ENCODE data around the gene NARF.
"Not testable (repeated sequence)": the region's sequence is repeated elsewhere in the genome, so short reads cannot be mapped to it uniquely, and the experiment has no call there.

Gene NARF

GRCh38 chr17:82447876-82448275 lies 10.7 kb upstream of the NARF start:
- no peak for DNase-seq

- no peak for DNase-seq
Observed at GRCh38 chr17:82449131-82449882, 9.2 kb upstream of the NARF start.

DNA sequence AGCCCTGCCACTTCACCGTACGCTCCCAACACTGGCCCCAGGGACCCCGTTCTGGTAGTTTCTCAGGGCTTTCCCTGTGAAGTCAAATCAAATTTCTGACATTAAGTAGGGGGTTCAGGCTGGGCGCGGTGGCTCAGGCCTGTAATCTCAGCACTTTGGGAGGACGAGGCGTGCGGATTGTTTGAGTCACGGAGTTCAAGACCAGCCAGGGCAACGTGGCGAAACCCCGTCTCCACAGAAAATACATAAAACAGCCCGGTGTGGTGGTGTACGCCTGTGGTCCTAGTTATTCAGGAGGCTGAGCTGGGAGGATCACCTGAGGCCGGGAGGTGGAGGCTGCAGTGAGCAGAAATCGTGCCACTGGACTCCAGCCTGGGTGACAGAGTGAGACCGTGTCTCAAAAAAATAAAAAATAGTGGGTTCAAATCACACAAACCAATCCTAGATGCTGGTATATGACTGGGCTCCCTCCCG lies 8.6 kb upstream of the NARF start:
- DNase-seq = no peak

DNA sequence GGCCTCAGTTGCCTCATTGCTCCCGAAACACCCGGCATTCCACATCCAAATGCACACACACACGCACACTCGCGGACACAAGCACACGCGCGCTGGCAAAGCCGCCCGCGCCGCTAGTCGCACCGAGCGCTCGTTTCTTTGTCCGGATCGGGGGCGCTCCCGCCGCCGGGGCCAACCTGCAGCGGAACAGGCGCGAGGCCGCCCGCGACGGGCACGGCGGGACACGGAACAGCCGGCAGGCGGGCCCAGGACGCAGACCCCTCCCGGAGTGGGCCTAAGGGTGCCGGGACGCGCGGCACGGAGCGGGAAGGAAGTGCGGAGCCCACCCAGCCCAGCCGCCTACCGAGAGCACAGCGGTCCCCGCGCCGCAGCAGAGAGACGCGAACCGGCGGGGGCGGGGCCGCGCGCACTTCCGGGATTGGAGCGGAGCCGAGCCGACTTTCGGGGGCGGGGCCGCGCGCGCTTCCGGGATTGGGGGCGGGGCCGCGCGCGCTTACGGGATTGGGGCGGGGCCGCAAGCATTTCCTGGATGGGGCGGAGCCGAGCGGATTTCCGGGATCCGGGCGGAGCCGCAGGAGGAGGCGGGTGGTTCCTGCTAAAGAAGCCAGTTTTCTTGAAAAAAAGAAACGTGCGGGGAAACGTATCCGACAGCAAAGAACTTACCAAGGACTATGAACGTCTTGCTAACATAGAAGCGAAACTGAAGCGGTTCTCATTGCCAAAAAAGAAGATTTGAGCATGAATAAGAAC lies 8.0 kb upstream of the NARF start, which contains the start of gene CYBC1:
Gene CYBC1 (minus strand): TSS at position 396 of the 750 bp plus-strand sequence. CDS start 1,498 bp downstream, outside the sequence.
- DNase-seq = peak; percentile 60

DNA sequence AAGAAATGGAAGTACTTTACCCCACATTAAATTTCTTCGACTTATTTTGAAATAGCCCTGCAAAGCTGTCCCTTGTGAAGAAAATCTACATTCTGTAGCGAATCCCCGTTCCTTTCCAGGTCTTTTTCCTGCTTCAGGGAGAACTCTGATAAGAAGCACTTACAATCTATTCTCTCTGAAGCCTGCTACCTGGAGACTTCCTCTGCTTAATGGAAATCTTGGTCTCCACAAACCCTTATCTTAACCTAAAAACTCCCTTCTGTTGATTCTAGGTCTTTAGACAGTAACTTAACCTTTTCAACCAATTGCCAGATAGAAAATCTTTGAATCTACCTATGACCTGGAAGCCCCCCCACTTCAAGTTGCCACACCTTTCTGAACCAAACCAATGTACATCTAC lies 6.4 kb upstream of the NARF start:
- no peak for DNase-seq

DNA sequence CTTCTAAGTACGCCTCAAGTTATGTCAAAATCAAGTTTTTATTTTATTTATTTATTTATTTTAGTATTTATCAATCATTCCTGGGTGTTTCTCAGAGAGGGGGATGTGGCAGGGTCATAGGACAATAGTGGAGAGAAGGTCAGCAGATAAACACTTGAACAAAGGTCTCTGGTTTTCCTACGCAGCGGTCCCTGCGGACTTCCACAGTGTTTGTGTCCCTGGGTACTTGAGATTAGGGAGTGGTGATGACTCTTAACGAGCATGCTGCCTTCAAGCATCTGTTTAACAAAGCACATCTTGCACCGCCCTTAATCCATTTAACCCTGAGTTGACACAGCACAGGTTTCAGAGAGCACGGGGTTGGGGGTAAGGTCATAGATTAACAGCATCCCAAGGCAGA lies 5.4 kb upstream of the NARF start:
- not testable (repeated sequence) for DNase-seq

GRCh38 chr17:82453706-82454105 lies 4.8 kb upstream of the NARF start:
- DNase-seq = not testable (repeated sequence)

DNA sequence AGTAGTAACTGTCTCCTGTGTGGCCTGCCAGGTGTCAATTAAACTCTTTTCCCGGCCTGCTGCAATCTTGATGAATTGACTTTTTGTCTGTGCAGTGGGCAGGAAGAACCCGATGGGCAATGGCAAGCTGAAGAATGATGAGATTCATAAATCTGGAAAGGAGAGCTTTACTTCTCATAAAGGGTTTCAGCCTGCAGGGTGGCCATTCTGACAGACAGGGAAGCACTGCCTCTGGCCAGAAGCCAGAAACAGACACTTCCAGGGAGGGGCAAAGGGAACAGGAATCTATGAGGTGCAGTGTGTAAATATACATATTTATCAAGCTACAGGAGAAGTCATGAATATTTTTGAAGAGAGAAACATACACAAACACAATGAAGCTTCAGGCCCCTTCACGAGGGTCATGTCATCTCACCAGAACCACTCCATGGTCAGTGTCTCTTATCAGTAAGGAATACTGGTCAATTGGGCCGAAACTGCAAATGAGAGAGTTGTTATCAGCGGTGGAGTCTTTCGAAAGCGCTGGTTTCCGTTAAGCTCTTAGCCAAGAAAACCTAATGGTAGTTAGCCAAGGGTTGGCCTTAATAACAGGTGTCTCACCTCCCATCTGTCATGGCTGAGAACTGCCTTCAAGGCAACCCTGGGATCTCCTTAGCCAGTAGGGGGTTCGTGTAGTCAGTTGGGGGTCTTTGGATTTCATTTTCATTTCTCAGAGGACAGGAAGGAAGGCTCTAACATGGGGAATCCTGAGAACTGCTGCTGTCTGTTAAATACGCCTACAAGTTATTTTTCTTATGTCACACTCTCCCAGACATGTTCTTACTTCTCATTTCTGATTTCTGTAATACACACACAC lies 1.2 kb upstream of the NARF start:
- no peak for DNase-seq

DNA sequence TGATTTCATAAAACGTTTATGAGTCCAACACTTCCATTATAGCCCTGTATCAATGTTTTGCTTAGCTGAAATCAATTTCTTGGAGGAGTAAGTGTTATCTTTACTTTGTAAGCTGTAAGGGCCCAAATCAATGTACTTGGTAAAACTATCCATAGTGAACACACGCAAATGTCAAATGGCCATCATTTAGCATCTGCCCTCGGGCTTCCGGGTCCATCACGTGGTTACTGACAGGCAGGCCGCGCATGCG lies 687 bp upstream of the NARF start:
- DNase-seq = no peak

GRCh38 chr17:82458885-82459424 lies 414 bp downstream of the NARF start:
- DNase-seq = no peak

DNA sequence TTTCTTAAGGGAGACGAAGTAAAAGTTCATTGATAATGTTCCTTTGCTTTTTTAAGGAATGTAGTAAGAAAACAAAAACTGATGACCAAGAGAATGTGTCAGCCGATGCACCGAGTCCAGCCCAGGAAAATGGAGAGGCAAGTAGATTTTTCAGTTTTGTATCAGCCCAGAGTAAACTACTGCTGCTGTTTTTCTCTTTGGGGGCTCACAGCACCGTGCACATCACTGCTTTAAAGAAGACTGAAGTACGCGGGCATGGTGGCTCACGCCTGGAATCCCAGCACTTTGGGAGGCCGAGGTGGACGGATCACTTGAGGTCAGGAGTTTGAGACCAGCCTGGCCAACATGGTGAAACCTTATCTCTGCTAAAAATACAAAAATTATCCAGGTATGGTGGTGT lies 1.4 kb downstream of the NARF start:
- DNase-seq = not testable (repeated sequence)

DNA sequence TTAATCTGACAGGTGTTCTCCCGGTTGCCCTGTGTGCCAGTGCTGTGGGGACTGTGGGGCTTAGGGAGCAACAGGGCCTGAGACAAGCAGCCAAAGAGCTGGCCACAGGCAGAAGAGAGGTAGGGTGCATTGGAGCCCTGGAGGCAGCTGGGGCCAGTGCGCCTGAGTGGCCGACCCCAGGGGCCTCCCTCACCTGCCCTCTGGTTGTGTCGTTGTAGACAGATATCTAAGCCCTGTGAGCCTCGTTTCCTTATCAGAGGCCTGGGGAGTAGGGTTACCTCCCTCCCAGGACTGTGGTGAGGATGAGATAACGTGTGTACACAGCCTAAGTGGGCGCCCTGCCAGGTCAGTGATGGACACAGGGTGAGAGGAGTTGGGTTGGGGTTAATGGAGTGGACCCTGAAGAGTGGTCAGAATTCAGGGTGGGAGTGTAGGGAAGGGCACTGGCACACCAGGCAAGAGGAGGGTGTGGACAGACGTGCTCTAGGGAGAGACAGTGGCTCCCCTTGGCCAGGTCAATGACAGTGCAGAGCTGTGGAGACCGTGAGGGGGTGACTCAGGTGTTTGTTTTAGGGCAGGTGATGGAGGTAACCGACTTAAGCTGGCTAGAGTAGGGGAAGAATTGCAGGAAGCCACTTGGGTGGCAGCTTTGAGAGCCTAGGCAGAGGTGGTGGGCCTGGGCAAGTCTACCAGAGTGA lies 3.4 kb downstream of the NARF start:
- no peak for DNase-seq

- DNase-seq = no peak
Observed at GRCh38 chr17:82463391-82463790, 4.8 kb downstream of the NARF start.

DNA sequence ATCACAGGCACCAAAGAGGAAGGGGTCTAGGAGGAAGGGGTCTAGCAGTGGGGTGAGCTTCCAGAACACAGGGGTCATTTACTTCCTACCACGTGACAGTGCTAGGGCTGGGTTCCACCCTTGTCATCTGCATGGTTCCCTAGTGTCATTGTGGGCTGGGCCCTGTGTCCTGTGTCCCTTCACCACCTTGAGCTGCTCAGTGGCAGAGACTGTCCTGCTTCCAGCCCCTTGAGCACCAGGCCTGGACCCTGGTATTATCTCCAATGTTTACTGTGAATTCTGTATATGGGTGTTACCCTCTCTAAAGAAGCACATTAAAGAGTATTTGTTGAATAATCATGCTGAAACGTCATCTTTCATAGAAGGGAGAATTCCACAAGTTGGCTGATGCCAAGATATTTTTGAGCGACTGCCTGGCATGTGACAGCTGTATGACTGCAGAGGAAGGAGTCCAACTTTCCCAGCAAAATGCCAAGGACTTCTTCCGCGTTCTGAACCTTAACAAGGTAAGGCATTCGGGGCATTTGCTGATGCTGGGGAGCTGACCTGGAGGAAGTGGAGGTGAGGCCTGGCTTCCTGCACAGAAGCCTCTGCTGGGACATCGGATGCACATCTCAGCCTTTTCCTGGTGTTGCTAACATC lies 5.5 kb downstream of the NARF start:
- DNase-seq = no peak

DNA sequence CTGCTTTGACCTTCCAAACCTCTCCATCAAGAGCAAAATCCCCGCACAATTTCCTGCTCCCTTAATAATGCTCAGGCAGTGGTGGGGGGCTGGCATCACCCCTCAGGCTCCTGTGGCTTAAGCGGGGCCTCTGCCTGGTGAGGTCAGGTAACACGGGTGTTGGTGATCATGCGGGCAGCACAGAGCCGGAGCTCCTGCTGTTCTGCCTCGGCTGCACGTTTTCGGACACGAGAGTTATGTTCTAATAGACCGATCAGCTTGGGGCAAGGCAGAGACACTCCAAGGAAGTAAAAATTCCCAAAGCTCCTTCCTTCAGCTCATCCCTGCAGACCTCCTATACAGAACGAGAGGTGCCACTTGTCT lies 6.0 kb downstream of the NARF start:
- no peak for DNase-seq

GRCh38 chr17:82465023-82465603 lies 6.6 kb downstream of the NARF start:
- DNase-seq = no peak

GRCh38 chr17:82468692-82469091 lies 10.2 kb downstream of the NARF start:
- no peak for DNase-seq

- no peak for DNase-seq
Observed at GRCh38 chr17:82470065-82470464, 11.5 kb downstream of the NARF start.

GRCh38 chr17:82474223-82475010 lies 15.9 kb downstream of the NARF start:
- no peak for DNase-seq

GRCh38 chr17:82475458-82475857 lies 16.9 kb downstream of the NARF start:
- DNase-seq = no peak

DNA sequence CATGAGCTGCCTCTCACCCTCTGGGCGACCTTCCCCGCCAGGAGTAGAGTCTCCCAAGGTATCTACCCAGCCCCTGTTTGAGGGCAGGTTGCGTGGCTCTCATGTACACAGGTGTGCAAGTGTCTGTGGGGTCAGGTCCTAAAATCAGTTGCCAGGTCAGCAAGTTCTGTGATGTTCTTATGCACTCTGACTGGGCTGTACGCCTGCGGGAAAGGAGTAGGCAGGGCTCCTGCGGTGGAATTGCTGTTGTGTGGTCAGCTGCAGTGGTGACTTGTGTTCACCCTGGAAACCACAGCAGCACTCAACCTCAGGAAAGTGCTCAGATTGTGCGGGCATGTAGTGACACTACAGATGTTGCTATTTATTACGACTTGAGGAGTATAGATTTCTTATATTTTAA lies 19.4 kb downstream of the NARF start:
- DNase-seq = no peak

Data from SIG-M5 (cell line).